ENCODE measurements around the gene NBPF6.

DNA sequence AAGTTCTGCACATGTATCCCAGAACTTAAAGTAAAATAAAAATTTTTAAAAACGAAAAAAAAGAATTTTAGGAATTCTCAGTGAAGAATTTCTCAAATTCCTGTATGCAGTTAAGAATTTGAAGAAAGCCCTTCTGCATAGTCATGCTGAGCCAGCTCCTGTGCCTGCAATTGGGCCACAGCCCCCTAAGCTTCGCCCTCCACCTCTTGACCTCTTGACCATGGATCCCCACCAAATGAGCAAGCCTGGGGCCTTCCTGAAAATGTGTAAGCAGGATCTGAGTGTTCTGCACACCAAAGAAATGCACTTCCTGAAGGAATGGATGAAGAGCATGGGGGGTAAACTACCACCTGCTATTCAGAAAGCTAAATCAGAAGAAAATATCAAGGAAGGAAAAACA, 52.0 kb downstream of the NBPF6 start:
- TF ChIP-seq, protein P1, sequence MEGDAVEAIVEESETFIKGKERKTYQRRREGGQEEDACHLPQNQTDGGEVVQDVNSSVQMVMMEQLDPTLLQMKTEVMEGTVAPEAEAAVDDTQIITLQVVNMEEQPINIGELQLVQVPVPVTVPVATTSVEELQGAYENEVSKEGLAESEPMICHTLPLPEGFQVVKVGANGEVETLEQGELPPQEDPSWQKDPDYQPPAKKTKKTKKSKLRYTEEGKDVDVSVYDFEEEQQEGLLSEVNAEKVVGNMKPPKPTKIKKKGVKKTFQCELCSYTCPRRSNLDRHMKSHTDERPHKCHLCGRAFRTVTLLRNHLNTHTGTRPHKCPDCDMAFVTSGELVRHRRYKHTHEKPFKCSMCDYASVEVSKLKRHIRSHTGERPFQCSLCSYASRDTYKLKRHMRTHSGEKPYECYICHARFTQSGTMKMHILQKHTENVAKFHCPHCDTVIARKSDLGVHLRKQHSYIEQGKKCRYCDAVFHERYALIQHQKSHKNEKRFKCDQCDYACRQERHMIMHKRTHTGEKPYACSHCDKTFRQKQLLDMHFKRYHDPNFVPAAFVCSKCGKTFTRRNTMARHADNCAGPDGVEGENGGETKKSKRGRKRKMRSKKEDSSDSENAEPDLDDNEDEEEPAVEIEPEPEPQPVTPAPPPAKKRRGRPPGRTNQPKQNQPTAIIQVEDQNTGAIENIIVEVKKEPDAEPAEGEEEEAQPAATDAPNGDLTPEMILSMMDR (IDR thresholded peaks at IDR 0.05): no peak
- TF ChIP-seq POLR2A (IDR thresholded peaks at IDR 0.05) (no peak), EP300 (IDR thresholded peaks at IDR 0.05) (no peak)
